Astrocyte of the hippocampus (primary cell): ENCODE data around the gene SLC18A3.

Experiments
- DNase-seq: peaks from one replicate; pipeline ENCODE4 v3.0.0; 2011; ENCODE audit warnings: low read depth, low spot score

The SLC18A3 gene

GRCh38 chr10:49627038-49627437 is 16.9 kb downstream of the SLC18A3 start:
- no peak for DNase-seq

- DNase-seq = no peak
Observed at GRCh38 chr10:49627644-49628247, 17.6 kb downstream of the SLC18A3 start.

GRCh38 chr10:49628599-49628998 is 18.5 kb downstream of the SLC18A3 start:
- no peak for DNase-seq

GRCh38 chr10:49629431-49629881 is 19.3 kb downstream of the SLC18A3 start:
- no peak for DNase-seq

- no peak for DNase-seq
Observed at GRCh38 chr10:49631975-49632374, 21.9 kb downstream of the SLC18A3 start.

GRCh38 chr10:49632406-49633317 is 22.6 kb downstream of the SLC18A3 start:
- DNase-seq = no peak

GRCh38 chr10:49633327-49634068 is 23.4 kb downstream of the SLC18A3 start:
- DNase-seq = no peak

GRCh38 chr10:49634069-49634660 is 24.1 kb downstream of the SLC18A3 start:
- DNase-seq = no peak

GRCh38 chr10:49642311-49642710 is 32.2 kb downstream of the SLC18A3 start:
- DNase-seq = no peak

GRCh38 chr10:49643241-49644034 is 33.3 kb downstream of the SLC18A3 start:
- no peak for DNase-seq

GRCh38 chr10:49644035-49644646 is 34.0 kb downstream of the SLC18A3 start:
- no peak for DNase-seq

GRCh38 chr10:49645417-49645816 is 35.3 kb downstream of the SLC18A3 start:
- DNase-seq = no peak

- no peak for DNase-seq
Observed at GRCh38 chr10:49645871-49646870, 36.1 kb downstream of the SLC18A3 start.

GRCh38 chr10:49647554-49647953 is 37.4 kb downstream of the SLC18A3 start:
- DNase-seq = no peak

- no peak for DNase-seq
Observed at GRCh38 chr10:49647985-49648795, 38.1 kb downstream of the SLC18A3 start.

- peak; percentile 9 for DNase-seq
Observed at GRCh38 chr10:49649294-49649693, 39.2 kb downstream of the SLC18A3 start.

- DNase-seq = no peak
Observed at GRCh38 chr10:49649936-49650723, 40.0 kb downstream of the SLC18A3 start.

GRCh38 chr10:49650724-49651034 is 40.6 kb downstream of the SLC18A3 start:
- no peak for DNase-seq
